A549 treated with CpdA at 1 μM for 4 hours (cell line): Measurements from ENCODE around the gene HEBP1. TPM values are rescaled to one million over a fixed set of nuclear protein-coding genes. Genes with fewer than 3 reads are reported as not detected.

Experiments used
- total RNA-seq: library from RNA; stranded (reverse); fragments of 200-300 nt; extraction: Qiagen RNA extraction; gene quantifications from 5 replicates; pipeline ENCODE4 v1.2.3, GENCODE V29; 2022; ENCODE audit warnings: low read depth

HEBP1 gene
- 53.8 to 67.2 TPM (median 59.4 TPM) in 5 replicates for total RNA-seq

DNA sequence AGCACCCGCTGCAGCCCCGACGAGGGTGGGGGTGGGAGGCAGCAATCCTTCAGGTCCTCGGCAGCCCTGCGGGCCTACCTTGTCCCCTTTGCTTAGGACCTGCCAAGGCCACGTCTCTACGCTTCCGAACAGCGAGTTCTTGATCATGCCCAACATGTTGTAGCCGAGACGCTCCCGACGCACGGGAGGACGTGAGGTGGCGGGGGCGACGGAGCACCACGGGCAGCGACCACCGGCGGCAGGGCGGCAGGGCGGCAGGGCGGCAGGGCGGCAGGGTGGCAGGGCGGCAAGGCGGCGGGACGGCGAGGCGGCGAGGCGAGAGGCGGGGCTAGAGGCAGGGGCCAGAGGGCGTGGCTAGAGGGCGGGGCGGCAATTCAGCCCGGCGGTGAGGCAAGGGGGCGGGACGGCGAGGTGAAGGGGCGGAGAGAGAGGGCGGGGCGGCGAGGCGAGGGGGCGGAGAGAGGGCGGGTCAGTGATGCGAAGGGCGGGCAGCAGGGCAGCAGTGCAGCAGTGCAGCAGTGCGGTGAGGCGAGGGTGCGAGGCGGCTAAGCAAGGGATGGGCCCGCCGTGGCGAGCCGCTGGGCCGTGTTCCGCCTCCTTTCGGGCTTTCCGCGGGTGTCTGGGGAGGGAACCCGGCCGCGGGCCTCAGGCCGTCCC, at the start of gene HEBP1:
TSS of gene HEBP1 (minus strand) at position 307 of the 657 bp plus-strand sequence. CDS start at position 156, 151 bp downstream.

GRCh38 chr12:13044002-13044905, 44.2 kb upstream of the HEBP1 start, which contains the start of gene FAM234B:
TSS of gene FAM234B (plus strand) at chr12:13044381. CDS start at chr12:13044404, 23 bp downstream.

DNA sequence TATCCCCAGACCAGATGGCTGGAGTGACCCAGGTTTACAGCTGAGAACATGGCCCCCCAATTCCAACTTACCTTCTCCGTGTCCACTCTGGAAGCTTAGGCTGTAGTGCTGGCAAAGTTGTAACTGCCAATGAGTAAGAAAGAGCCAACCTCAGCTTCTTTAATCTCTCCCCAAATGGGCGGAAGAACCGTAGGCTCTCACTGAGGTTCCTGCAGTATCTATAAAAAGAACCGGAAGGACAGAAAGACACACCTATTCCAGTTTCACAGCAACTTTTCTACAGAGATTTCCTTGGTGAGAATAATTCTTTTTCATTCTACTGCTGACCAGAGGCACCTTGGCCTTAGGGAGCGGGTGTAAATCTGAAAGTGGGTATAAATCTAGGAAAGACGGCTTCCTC, 48.0 kb downstream of the HEBP1 start, which contains the start of gene GPRC5D:
TSS of gene GPRC5D (minus strand) at position 135 of the 400 bp plus-strand sequence. CDS start 1,786 bp downstream, outside the sequence.

Other genes with a start within 250 kb of the HEBP1 start
- gene APOLD1, start 214.6 kb downstream of the HEBP1 start, total RNA-seq, result 0.13 to 0.65 TPM (median 0.30 TPM) in 5 replicates
- 88.8 to 115 TPM (median 94.8 TPM) in 5 replicates for gene DDX47, start 186.9 kb downstream of the HEBP1 start, total RNA-seq
- gene GPRC5A, start 108.7 kb downstream of the HEBP1 start, total RNA-seq, result 324 to 465 TPM (median 429 TPM) in 5 replicates
- gene GPRC5D, start 48.1 kb downstream of the HEBP1 start, total RNA-seq, result not detected in 5 replicates
- 3.6 to 4.4 TPM (median 4.1 TPM) in 5 replicates for gene FAM234B, start 44.1 kb upstream of the HEBP1 start, total RNA-seq
- gene GSG1, start 103.4 kb upstream of the HEBP1 start, total RNA-seq, result 0.10 to 0.28 TPM (median 0.26 TPM) in 5 replicates
- 66.7 to 87.9 TPM (median 82.5 TPM) in 5 replicates for gene EMP1, start 196.5 kb upstream of the HEBP1 start, total RNA-seq